Panc1 (cell line): ENCODE data around the gene MAST3. TPM values are rescaled to one million over a fixed set of nuclear protein-coding genes. Genes with fewer than 3 reads are reported as not detected.

ENCODE experiments used
- ATAC-seq: fragments of 200-7000 bp; cut with Tn5 transposase; 2 replicates; pipeline ENCODE4 v1.9.1; 2020; ENCODE audit warnings: mild to moderate bottlenecking, moderate library complexity
- BruUV-seq: library from RNA; stranded (reverse); fragments of 400-500 nt; replicated peaks from 2 replicates; lab custom pipeline; 2021; lab: Mats Ljungman, UMichigan
- CTCF ChIA-PET: fragments of 300-600 bp; sonication (Branson Sonifier 250); formaldehyde crosslinking; loops from one replicate; lab custom pipeline; 2022; ENCODE audit warnings: antibody characterized with exemption; lab: Charles Lee
- POLR2A ChIA-PET: fragments of 300-600 bp; sonication (Branson Sonifier 250); formaldehyde crosslinking; loops from one replicate; lab custom pipeline; 2022; ENCODE audit warnings: antibody characterized with exemption; lab: Charles Lee
- DNase-seq: peaks from one replicate; pipeline ENCODE4 v3.0.0-alpha.2; 2010; ENCODE audit warnings: low read depth, low spot score
- H3K27ac ChIP-seq: 2 replicates; pipeline ENCODE4 v1.5.1; 2011; ENCODE audit warnings: mild to moderate bottlenecking, low read length, inconsistent platforms
- H3K27me3 ChIP-seq: fragments of 200-500 bp; sonication (Bioruptor generic); 2 replicates; pipeline ENCODE4 v1.6.0; 2014; ENCODE audit warnings: low read length, inconsistent platforms; ENCODE audit not compliant: control insufficient read depth, insufficient read depth
- H3K36me3 ChIP-seq: fragments of 200-500 bp; sonication (Bioruptor generic); 2 replicates; pipeline ENCODE4 v1.5.1; 2014; ENCODE audit warnings: inconsistent platforms, mild to moderate bottlenecking, low read length, moderate library complexity; ENCODE audit not compliant: control insufficient read depth, insufficient read depth
- H3K4me1 ChIP-seq: 2 replicates; pipeline ENCODE4 v1.5.1; 2011; ENCODE audit warnings: inconsistent platforms, mild to moderate bottlenecking, low read length, moderate library complexity; ENCODE audit not compliant: control insufficient read depth, insufficient read depth
- H3K4me3 ChIP-seq, 2 experiments: 2 replicates each; pipeline ENCODE4 v1.5.1; 2011 to 2012; ENCODE audit warnings: low read depth in 2 of 2, low read length in 2 of 2, mild to moderate bottlenecking in 2 of 2, inconsistent platforms in 1 of 2, moderate library complexity in 1 of 2
- H3K9me3 ChIP-seq: fragments of 200-500 bp; sonication (Bioruptor generic); 2 replicates; pipeline ENCODE4 v1.5.1; 2014; ENCODE audit warnings: low read depth, mild to moderate bottlenecking, inconsistent platforms, low read length, moderate library complexity; ENCODE audit not compliant: control insufficient read depth, insufficient read depth
- POLR2AphosphoS5 ChIP-seq: IDR thresholded peaks from 2 replicates; pipeline ENCODE4 v1.6.1; 2012; ENCODE audit warnings: mild to moderate bottlenecking, low read depth, low read length, moderate library complexity
- SIN3A ChIP-seq: IDR thresholded peaks from 2 replicates; pipeline ENCODE4 v1.6.1; 2012; ENCODE audit warnings: low read depth, mild to moderate bottlenecking, low read length, moderate library complexity, borderline replicate concordance; ENCODE audit not compliant: insufficient read depth
- TCF7L2 ChIP-seq: IDR thresholded peaks from 2 replicates; pipeline ENCODE4 v1.6.1; 2011; ENCODE audit warnings: mild to moderate bottlenecking, low read depth, low read length, inconsistent platforms
- in situ Hi-C: cut with HindIII; loops from 2 replicates; pipeline ENCODE4 v1.10.0; 2016; ENCODE audit warnings: low sequenced_read_pairs, low pct_unique_long_range_greater_than_20kb
- intact Hi-C: fragments of 100-400 bp; cut with micrococcal nuclease; formaldehyde crosslinking; loops from one replicate; pipeline ENCODE4 v1.10.0; 2022; ENCODE audit not compliant: unreplicated experiment
- total RNA-seq: library from RNA; stranded (reverse); gene quantifications from one replicate; pipeline ENCODE4 v1.2.1, GENCODE V29; 2021; ENCODE audit not compliant: unreplicated experiment
- TF ChIP-seq, protein P1 (sequence below), 2 experiments: IDR thresholded peaks; 2 replicates each; pipeline ENCODE4 v1.6.1; 2011 to 2012; ENCODE audit warnings: low read depth in 2 of 2, control low read depth in 1 of 2, low read length in 1 of 2, mild to moderate bottlenecking in 1 of 2, moderate library complexity in 1 of 2; ENCODE audit not compliant: insufficient read depth in 1 of 2
- TF ChIP-seq, protein P2 (sequence below): fragments of 450-650 bp; IDR thresholded peaks from 2 replicates; pipeline ENCODE4 v1.5.1; 2017; ENCODE audit warnings: mild to moderate bottlenecking

The MAST3 gene
- total RNA-seq, 1 experiment from 2014 or later: 13.1 TPM

DNA sequence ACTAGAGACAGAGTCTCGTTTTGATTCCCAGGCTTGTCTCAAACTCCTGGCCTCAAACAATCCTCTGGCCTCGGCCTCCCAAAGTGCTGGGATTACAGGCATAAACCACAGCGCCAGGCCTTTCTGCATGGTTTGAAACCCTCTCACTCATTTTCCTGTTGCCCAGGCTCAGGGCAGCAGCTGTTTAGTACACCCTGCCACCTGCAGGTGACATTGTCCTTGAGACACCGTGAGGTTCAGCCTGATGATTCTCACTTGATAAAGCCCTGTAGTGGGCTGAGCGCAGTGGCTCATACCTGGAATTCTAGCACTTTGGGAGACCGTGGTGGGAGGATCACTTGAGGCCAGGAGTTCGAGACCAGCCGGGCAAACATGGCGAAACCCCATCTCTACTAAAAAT, 23.4 kb upstream of the MAST3 start:
- ChIA-PET POLR2A (no interaction called here), CTCF (interaction anchor here (0.6 kb wide), 1 partner anchor 108 kb away, joined by 3 read pairs; no protein-coding TSS in a partner anchor)
- in situ Hi-C loops (no loop called here), intact Hi-C loops (no loop called here)
- H3K4me1 ChIP-seq: no peaks in the 10 kb centered on the region
- H3K27me3 ChIP-seq: no peaks in the 10 kb centered on the region
- no peak overlapping the region for H3K27ac ChIP-seq
- no TSS peak for BruUV-seq
- no peaks in the 10 kb centered on the region for H3K36me3 ChIP-seq
- DNase-seq (no peak), ATAC-seq (peak; percentile 78; the same call in 1 of the 2 replicates)
- no peaks in the 10 kb centered on the region for H3K9me3 ChIP-seq
- TF ChIP-seq TCF7L2 (no peak), POLR2AphosphoS5 (no peak), SIN3A (no peak)
- TF ChIP-seq, protein P1, sequence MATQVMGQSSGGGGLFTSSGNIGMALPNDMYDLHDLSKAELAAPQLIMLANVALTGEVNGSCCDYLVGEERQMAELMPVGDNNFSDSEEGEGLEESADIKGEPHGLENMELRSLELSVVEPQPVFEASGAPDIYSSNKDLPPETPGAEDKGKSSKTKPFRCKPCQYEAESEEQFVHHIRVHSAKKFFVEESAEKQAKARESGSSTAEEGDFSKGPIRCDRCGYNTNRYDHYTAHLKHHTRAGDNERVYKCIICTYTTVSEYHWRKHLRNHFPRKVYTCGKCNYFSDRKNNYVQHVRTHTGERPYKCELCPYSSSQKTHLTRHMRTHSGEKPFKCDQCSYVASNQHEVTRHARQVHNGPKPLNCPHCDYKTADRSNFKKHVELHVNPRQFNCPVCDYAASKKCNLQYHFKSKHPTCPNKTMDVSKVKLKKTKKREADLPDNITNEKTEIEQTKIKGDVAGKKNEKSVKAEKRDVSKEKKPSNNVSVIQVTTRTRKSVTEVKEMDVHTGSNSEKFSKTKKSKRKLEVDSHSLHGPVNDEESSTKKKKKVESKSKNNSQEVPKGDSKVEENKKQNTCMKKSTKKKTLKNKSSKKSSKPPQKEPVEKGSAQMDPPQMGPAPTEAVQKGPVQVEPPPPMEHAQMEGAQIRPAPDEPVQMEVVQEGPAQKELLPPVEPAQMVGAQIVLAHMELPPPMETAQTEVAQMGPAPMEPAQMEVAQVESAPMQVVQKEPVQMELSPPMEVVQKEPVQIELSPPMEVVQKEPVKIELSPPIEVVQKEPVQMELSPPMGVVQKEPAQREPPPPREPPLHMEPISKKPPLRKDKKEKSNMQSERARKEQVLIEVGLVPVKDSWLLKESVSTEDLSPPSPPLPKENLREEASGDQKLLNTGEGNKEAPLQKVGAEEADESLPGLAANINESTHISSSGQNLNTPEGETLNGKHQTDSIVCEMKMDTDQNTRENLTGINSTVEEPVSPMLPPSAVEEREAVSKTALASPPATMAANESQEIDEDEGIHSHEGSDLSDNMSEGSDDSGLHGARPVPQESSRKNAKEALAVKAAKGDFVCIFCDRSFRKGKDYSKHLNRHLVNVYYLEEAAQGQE (IDR thresholded peaks at IDR 0.05; ENCODE audit: insufficient read depth in 1 of 2, low read depth in 2 of 2, low read length in 1 of 2): no peak
- TF ChIP-seq, protein P2, sequence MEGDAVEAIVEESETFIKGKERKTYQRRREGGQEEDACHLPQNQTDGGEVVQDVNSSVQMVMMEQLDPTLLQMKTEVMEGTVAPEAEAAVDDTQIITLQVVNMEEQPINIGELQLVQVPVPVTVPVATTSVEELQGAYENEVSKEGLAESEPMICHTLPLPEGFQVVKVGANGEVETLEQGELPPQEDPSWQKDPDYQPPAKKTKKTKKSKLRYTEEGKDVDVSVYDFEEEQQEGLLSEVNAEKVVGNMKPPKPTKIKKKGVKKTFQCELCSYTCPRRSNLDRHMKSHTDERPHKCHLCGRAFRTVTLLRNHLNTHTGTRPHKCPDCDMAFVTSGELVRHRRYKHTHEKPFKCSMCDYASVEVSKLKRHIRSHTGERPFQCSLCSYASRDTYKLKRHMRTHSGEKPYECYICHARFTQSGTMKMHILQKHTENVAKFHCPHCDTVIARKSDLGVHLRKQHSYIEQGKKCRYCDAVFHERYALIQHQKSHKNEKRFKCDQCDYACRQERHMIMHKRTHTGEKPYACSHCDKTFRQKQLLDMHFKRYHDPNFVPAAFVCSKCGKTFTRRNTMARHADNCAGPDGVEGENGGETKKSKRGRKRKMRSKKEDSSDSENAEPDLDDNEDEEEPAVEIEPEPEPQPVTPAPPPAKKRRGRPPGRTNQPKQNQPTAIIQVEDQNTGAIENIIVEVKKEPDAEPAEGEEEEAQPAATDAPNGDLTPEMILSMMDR: no peak
- no peak overlapping the region for H3K4me3 ChIP-seq

DNA sequence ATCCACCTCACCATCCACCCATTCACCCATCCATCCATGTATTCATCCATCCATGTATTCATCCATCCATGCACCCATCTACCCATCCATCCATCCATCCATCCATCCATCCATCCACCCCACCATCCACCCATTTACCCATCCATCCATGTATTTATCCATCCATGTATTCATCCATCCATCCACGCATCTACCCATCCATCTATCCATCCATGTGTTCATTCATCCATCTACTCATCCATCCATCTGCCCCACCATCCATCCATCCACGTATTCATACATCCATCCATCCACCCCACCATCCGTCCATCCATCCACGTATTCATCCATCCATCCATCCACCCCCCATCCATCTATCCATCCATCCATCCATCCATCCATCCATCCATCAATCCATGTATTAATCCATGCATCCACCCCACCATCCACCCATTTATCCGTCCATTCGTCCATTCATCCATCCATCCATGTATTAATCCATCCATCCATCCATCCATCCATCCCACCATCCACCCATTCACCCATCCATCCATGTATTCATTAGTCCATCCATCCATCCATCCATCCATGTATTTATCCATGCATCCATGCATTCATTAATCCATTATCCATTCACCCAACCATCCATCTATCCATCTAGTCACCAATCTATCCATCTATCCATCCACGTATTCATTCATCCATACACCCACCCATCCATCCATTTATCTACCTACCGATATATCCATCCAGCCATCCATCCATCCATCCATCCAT, 13.5 kb upstream of the MAST3 start:
- intact Hi-C loops (no loop called here), in situ Hi-C loops (no loop called here)
- ATAC-seq (no peak), DNase-seq (no peak)
- Histone ChIP-seq H3K27ac (no peak overlapping the region), H3K4me1 (no peaks in the 10 kb centered on the region), H3K4me3 (no peak overlapping the region), H3K27me3 (no peaks in the 10 kb centered on the region), H3K9me3 (no peaks in the 10 kb centered on the region), H3K36me3 (no peaks in the 10 kb centered on the region)
- ChIA-PET POLR2A (no interaction called here), CTCF (no interaction called here)
- TF ChIP-seq POLR2AphosphoS5 (no peak), SIN3A (no peak), TCF7L2 (no peak)
- TF ChIP-seq, protein P2: no peak
- TF ChIP-seq, protein P1 (IDR thresholded peaks at IDR 0.05; ENCODE audit: insufficient read depth in 1 of 2, low read depth in 2 of 2, low read length in 1 of 2): no peak
- no TSS peak for BruUV-seq
